GM10266 (cell line): ENCODE results near the gene CLTA.
"Not testable (repeated sequence)": the region's sequence is repeated elsewhere in the genome, so short reads cannot be mapped to it uniquely, and the experiment has no call there.

ENCODE experiments used
- DNase-seq: peaks from one replicate; pipeline ENCODE4 v3.0.0; 2012; ENCODE audit errors: extremely low spot score
- CTCF ChIP-seq: IDR thresholded peaks from 2 replicates; pipeline ENCODE4 v1.5.1; 2012; ENCODE audit warnings: mild to moderate bottlenecking, low read depth; ENCODE audit not compliant: control insufficient read depth, insufficient read depth; ENCODE audit errors: missing control alignments

CLTA gene

DNA sequence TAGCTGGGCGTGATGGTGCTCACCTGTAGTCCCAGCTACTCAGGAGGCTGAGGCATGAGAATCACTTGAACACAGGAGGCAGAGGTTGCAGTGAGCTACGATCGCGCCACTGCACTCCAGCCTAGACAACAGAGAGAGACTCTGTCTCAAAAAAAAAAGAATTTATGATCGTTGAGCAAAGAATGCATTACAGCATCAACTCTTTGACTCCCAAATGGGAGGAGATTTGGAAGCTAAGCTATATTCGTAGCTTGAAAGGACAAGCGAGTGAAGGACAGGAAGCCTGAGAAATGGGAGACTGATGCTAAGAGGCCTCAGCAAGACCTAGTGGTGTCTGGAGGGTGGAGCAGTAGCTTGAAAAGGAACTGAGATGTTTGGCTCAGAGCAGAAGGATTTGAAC is 31.8 kb upstream of the CLTA start:
- no peak for TF ChIP-seq CTCF

GRCh38 chr9:36159509-36159908 is 31.2 kb upstream of the CLTA start:
- DNase-seq, result not testable (repeated sequence)

More for the DNA sequence above, 31.8 kb upstream of the CLTA start:
- DNase-seq, result no peak

- DNase-seq, result not testable (repeated sequence)
These were observed 30.6 kb upstream of the CLTA start for GRCh38 chr9:36160126-36160525.

- DNase-seq, result no peak
- no peak for TF ChIP-seq CTCF
These were observed 29.5 kb upstream of the CLTA start for GRCh38 chr9:36161187-36161586.

- DNase-seq, result no peak
- no peak for TF ChIP-seq CTCF
These were observed 28.4 kb upstream of the CLTA start for GRCh38 chr9:36162211-36162738.

- no peak for DNase-seq
- TF ChIP-seq CTCF, result no peak
These were observed 27.5 kb upstream of the CLTA start for GRCh38 chr9:36163049-36163785.

GRCh38 chr9:36163786-36164170 is 26.9 kb upstream of the CLTA start:
- DNase-seq, result no peak
- TF ChIP-seq CTCF, result no peak

- no peak for TF ChIP-seq CTCF
- no peak for DNase-seq
These were observed 26.3 kb upstream of the CLTA start for GRCh38 chr9:36164372-36164771.
